ENCODE measurements around the gene EIF2B4.

The EIF2B4 gene

GRCh38 chr2:27390822-27391679 lies 20.9 kb upstream of the EIF2B4 start:
- Histone ChIP-seq H3K4me1 (ENCODE audit: control insufficient read depth, insufficient read depth, low read length) (no peaks in the 10 kb centered on the region), H3K27me3 (ENCODE audit: control insufficient read depth, insufficient read depth, low read length) (no peaks in the 10 kb centered on the region), H3K36me3 (ENCODE audit: control insufficient read depth, insufficient read depth, low read length) (peaks cover 20% of the 10 kb centered on the region), H3K9me3 (ENCODE audit: control insufficient read depth, insufficient read depth, low read depth, low read length) (no peaks in the 10 kb centered on the region), H3K4me3 (ENCODE audit: low read depth, low read length) (no peak overlapping the region), H3K27ac (ENCODE audit: low read depth, low read length) (no peak overlapping the region), H3K9ac (ENCODE audit: low read length) (no peak overlapping the region)

DNA sequence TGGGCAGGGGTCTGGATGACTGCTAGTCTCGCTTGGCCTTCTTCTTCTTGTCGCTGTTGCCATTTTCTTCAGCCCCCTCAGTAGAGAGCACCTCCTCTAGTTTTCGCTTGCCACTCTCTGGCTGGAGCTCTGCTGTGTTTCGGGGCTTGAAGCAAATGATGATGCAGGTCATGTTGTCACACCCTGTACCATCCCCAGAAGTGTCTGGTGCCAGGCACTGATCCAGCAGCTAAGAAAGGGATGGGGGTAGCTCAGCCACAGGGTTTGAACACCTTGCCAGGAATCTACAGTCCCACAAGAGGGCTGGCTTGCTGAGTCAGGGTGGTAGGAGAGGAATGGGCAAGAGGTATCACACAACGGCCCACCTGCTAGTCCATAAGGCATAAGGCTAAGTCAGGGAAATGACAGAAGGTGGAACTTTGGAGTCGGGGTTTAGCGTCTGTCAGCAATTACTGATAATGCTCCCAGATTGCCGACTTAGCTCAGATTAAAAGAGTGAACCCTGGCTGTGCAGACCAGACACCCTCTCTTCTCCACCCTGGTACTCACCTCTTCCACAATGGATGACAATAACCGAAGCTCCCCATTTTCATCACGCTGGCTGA lies 11.5 kb upstream of the EIF2B4 start:
- peak overlapping the region; percentile 97 for H3K9ac ChIP-seq (ENCODE audit: low read length)
- no peaks in the 10 kb centered on the region for H3K27me3 ChIP-seq (ENCODE audit: control insufficient read depth, insufficient read depth, low read length)
- H3K4me1 ChIP-seq (ENCODE audit: control insufficient read depth, insufficient read depth, low read length): peaks cover 14% of the 10 kb centered on the region
- H3K27ac ChIP-seq (ENCODE audit: low read depth, low read length): peak overlapping the region; percentile 87; the same call in 1 of the 2 replicates
- peaks cover 78% of the 10 kb centered on the region for H3K36me3 ChIP-seq (ENCODE audit: control insufficient read depth, insufficient read depth, low read length)
- H3K9me3 ChIP-seq (ENCODE audit: control insufficient read depth, insufficient read depth, low read depth, low read length): no peaks in the 10 kb centered on the region
- H3K4me3 ChIP-seq (ENCODE audit: low read depth, low read length): peak overlapping the region; percentile 83; the same call in 1 of the 2 replicates

DNA sequence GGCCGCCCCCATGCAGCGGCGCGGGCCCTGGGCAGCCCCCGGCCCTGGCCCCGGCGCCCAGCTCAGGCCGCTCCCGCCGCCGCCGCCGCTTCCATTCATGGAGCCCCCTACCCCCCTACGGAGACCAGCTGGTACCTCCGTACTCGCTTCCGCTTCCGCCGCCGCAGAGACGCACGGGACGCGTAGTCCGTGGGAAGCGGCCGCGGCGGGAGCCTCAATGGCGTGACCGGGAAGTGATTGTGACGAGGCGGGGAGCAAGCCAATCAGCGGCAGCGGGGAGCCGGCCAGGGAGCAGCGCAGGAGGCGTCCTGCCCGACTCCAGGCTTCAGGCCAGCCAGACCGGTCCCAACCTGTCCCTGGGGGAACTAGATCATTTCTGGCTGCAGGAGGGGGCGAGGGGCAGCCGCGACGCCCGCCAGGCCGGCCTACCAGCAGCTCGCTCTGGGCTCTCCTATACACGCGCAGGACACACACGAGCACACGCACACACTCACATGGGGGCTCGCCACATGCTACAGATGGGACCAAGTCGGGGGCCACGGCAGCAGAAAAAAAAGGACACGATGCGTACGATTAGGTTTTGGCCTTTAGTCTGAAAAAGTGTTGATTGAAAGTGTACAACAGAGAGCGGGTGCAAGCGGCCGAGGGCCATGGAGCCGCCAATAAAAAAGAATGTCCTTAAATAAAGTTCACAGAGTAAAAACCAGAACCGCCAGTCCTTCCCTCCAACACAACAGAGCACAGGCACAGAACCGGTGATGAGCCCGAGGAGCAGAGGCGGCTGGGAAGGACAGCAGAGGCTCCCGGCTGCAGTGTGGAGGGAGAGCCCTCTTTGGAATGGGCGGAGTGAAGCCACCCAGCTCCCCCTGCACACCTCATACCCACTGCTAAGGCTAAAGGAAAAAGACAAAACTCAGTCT lies 10.7 kb upstream of the EIF2B4 start, which contains the start of gene ZNF513:
Gene ZNF513 (minus strand): TSS at position 109 of the 920 bp plus-strand sequence. CDS start 208 bp downstream, outside the sequence.
- H3K9me3 ChIP-seq (ENCODE audit: control insufficient read depth, insufficient read depth, low read depth, low read length): no peaks in the 10 kb centered on the region
- no peaks in the 10 kb centered on the region for H3K27me3 ChIP-seq (ENCODE audit: control insufficient read depth, insufficient read depth, low read length)
- H3K27ac ChIP-seq (ENCODE audit: low read depth, low read length): peak within 1 kb of the TSS; percentile 87
- H3K4me1 ChIP-seq (ENCODE audit: control insufficient read depth, insufficient read depth, low read length): peaks cover 14% of the 10 kb centered on the region
- peak within 1 kb of the TSS; percentile 83 for H3K4me3 ChIP-seq (ENCODE audit: low read depth, low read length)
- H3K9ac ChIP-seq (ENCODE audit: low read length): peak within 1 kb of the TSS; percentile 97
- H3K36me3 ChIP-seq (ENCODE audit: control insufficient read depth, insufficient read depth, low read length): peaks cover 79% of the 10 kb centered on the region

DNA sequence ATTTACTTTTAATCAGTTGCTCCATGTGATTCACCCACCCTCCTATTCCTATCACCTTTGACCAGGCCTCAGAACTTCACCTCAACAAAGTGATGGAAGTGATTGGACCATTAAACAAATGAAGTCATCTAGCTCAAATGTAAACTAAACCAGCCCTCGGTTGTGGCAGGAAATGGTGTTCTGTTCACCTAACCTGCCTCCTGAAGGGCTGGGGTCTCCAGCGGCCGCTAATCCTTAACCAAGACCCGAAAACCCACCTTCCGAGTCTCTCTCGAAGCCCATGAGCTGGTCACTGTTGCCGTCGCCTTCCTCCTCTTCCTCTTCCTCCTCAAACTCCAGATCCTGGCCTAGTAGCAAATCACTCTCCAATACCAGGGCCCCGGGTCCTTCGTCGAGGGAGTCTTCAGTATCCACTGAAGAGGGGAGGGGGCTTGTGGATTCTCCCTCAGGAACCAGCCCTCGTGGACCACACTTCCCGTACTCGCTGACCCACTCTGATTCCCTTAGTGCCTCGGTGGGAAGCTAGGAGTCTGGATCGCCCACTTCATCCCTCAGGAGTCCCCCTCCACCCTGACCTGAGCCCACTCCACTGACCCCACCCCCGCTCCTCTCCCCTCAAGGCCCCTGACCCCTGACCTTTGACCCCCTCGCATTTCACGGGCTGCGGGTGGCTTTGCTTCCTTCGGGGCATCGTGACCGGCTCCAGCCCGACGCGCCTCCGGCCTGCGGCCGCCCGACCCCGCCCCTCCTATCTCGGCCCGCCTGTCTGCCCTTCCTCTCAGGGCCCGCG lies 9.9 kb upstream of the EIF2B4 start:
- peak overlapping the region; percentile 69 for H3K27ac ChIP-seq (ENCODE audit: low read depth, low read length)
- H3K27me3 ChIP-seq (ENCODE audit: control insufficient read depth, insufficient read depth, low read length): no peaks in the 10 kb centered on the region
- peak overlapping the region; percentile 83 for H3K4me3 ChIP-seq (ENCODE audit: low read depth, low read length)
- peak overlapping the region; percentile 97 for H3K9ac ChIP-seq (ENCODE audit: low read length)
- H3K9me3 ChIP-seq (ENCODE audit: control insufficient read depth, insufficient read depth, low read depth, low read length): no peaks in the 10 kb centered on the region
- peaks cover 14% of the 10 kb centered on the region for H3K4me1 ChIP-seq (ENCODE audit: control insufficient read depth, insufficient read depth, low read length)
- peaks cover 79% of the 10 kb centered on the region for H3K36me3 ChIP-seq (ENCODE audit: control insufficient read depth, insufficient read depth, low read length)

DNA sequence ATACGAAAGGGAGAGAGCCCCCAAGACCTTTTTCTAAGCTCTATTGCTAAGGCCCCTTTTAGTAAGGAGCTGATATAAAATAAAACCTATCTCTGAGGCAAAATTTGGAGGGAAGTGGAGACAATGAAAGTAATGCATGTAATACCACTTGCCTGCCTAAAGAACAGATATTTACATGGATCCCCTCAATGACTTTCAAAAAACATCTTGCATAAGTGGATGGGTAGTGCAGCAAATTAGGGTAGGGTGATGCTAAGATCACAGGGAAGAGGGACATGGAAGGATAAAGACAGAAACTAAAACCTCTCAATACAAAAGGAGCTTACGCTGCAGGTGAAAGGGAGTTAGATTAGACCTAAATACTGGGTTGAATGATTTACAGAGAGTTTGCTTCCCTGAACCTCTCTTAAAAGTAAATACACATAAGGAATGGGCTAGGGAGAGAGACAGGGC lies 9.3 kb upstream of the EIF2B4 start:
- H3K27me3 ChIP-seq (ENCODE audit: control insufficient read depth, insufficient read depth, low read length): no peaks in the 10 kb centered on the region
- no peak overlapping the region; the same call in 1 of the 2 replicates for H3K27ac ChIP-seq (ENCODE audit: low read depth, low read length)
- peak overlapping the region; percentile 97 for H3K9ac ChIP-seq (ENCODE audit: low read length)
- peaks cover 14% of the 10 kb centered on the region for H3K4me1 ChIP-seq (ENCODE audit: control insufficient read depth, insufficient read depth, low read length)
- H3K9me3 ChIP-seq (ENCODE audit: control insufficient read depth, insufficient read depth, low read depth, low read length): no peaks in the 10 kb centered on the region
- peaks cover 79% of the 10 kb centered on the region for H3K36me3 ChIP-seq (ENCODE audit: control insufficient read depth, insufficient read depth, low read length)
- H3K4me3 ChIP-seq (ENCODE audit: low read depth, low read length): peak overlapping the region; percentile 83

DNA sequence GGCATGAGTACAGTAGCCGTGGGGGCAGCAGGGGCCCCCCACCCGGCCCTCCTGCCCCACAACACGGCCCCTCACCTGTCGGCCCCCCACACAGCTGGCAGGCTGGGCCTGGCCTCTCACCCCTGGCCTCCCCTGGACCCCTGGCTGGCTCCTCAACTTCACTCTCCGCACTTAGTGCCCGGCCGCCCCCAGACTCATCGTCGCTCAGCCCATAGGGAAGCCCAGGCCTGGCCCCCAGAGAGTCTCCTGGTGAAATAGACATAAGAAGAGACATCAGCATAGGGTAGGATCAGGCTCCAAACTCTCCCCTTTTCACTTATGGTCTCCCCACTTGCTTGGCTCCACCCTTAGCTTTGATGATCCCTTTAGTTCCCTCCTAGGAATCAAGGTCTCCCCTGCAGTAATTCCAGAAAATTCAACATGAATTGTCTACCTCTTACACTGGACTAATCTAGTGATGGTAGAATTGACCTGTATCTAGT lies 8.7 kb upstream of the EIF2B4 start:
- Histone ChIP-seq H3K27ac (ENCODE audit: low read depth, low read length) (no peak overlapping the region), H3K4me3 (ENCODE audit: low read depth, low read length) (peak overlapping the region; percentile 83), H3K9ac (ENCODE audit: low read length) (no peak overlapping the region), H3K36me3 (ENCODE audit: control insufficient read depth, insufficient read depth, low read length) (peaks cover 78% of the 10 kb centered on the region), H3K9me3 (ENCODE audit: control insufficient read depth, insufficient read depth, low read depth, low read length) (no peaks in the 10 kb centered on the region), H3K4me1 (ENCODE audit: control insufficient read depth, insufficient read depth, low read length) (peaks cover 14% of the 10 kb centered on the region), H3K27me3 (ENCODE audit: control insufficient read depth, insufficient read depth, low read length) (no peaks in the 10 kb centered on the region)

DNA sequence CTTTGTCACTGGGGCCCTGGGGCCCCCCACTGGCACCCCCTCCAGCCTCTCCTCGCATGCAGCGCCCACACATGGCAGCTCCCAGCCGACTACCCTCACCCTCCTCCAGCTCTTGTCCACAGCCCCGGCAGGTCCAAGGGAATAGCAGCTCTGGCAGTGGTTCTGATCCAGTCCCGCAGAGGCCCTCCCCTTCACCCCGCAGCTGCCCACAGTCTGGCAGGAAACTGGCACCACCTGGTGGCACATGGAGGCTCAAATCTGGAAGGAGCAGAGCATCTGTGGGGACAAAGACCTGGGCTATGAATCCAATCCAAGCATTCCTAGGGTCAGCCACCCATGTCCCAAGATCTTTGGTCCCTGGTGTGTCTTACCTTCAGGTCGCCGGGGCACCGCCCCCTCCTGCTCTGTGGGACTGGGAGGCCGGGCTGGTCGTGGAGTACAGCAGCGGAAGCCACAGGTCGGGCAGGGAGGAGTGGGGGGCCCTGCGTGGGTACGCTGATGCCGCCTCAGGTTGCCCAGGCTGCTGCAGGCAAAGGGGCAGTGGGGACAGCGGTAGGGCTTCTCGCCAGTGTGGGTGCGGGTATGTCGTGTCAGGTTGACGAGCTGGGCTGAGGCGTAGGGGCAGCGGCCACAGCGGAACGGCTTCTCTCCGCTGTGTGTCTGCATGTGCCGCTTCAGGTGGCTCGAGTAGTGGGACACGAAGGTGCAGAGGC lies 8.1 kb upstream of the EIF2B4 start:
- no peak overlapping the region for H3K27ac ChIP-seq (ENCODE audit: low read depth, low read length)
- H3K36me3 ChIP-seq (ENCODE audit: control insufficient read depth, insufficient read depth, low read length): peaks cover 76% of the 10 kb centered on the region
- no peak overlapping the region for H3K9ac ChIP-seq (ENCODE audit: low read length)

GRCh38 chr2:27377618-27378095 lies 7.5 kb upstream of the EIF2B4 start:
- Histone ChIP-seq H3K27me3 (ENCODE audit: control insufficient read depth, insufficient read depth, low read length) (no peaks in the 10 kb centered on the region), H3K4me1 (ENCODE audit: control insufficient read depth, insufficient read depth, low read length) (peaks cover 14% of the 10 kb centered on the region), H3K9ac (ENCODE audit: low read length) (no peak overlapping the region), H3K27ac (ENCODE audit: low read depth, low read length) (no peak overlapping the region), H3K9me3 (ENCODE audit: control insufficient read depth, insufficient read depth, low read depth, low read length) (no peaks in the 10 kb centered on the region), H3K4me3 (ENCODE audit: low read depth, low read length) (no peak overlapping the region), H3K36me3 (ENCODE audit: control insufficient read depth, insufficient read depth, low read length) (peaks cover 77% of the 10 kb centered on the region)

More for the DNA sequence above, 8.1 kb upstream of the EIF2B4 start:
- peaks cover 14% of the 10 kb centered on the region for H3K4me1 ChIP-seq (ENCODE audit: control insufficient read depth, insufficient read depth, low read length)
- no peak overlapping the region for H3K4me3 ChIP-seq (ENCODE audit: low read depth, low read length)
- H3K27me3 ChIP-seq (ENCODE audit: control insufficient read depth, insufficient read depth, low read length): no peaks in the 10 kb centered on the region
- no peaks in the 10 kb centered on the region for H3K9me3 ChIP-seq (ENCODE audit: control insufficient read depth, insufficient read depth, low read depth, low read length)

DNA sequence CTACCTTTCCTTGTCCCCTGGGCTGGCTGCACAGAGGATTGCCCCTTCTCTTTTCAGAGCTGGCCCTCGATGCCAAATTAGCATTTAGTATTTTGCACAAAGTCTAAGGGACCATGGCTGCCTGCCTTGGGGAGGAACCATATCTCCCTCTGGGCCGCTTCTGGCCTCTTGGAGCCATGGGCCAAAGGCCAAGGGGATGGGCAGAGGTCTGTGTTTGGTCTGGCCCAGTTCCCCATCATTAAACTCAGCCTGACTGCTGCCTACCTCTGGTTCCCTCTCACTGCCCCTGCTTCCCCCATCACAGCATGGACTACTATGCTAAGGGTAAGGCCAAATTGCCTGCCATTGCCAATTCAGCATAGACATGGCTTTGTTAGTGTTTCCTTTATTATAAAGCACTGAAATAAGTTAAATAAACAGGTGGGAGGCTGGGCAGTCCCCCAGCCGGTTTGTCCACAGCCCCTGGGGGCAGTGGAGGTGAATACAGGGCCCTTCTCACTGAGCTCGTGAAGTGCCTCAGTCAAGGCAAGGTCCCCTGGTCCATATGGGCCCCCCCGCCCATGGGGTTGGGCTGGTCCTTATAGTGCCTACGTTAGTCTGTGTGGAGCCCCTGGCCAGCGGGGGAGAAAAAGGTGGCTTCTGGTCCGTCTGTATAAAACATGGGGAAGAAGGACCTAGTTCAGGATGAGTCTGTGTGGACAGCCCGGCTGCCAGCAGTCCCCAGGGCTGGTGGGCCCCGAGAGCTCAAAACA lies 6.9 kb upstream of the EIF2B4 start:
- Histone ChIP-seq H3K9ac (ENCODE audit: low read length) (no peak overlapping the region), H3K9me3 (ENCODE audit: control insufficient read depth, insufficient read depth, low read depth, low read length) (no peaks in the 10 kb centered on the region), H3K4me1 (ENCODE audit: control insufficient read depth, insufficient read depth, low read length) (peaks cover 14% of the 10 kb centered on the region), H3K27me3 (ENCODE audit: control insufficient read depth, insufficient read depth, low read length) (no peaks in the 10 kb centered on the region), H3K27ac (ENCODE audit: low read depth, low read length) (no peak overlapping the region), H3K36me3 (ENCODE audit: control insufficient read depth, insufficient read depth, low read length) (peaks cover 76% of the 10 kb centered on the region), H3K4me3 (ENCODE audit: low read depth, low read length) (no peak overlapping the region)

All from HUES6 (cell line).